ENCODE measurements around the gene RHO. TPM values are rescaled to one million over a fixed set of nuclear protein-coding genes. Genes with fewer than 3 reads are reported as not detected.
A peak's percentile ranks its signal among the peaks of the same experiment; 100 is the strongest.

The RHO gene
- total RNA-seq, 1 donor from 2014 or later = not detected

DNA sequence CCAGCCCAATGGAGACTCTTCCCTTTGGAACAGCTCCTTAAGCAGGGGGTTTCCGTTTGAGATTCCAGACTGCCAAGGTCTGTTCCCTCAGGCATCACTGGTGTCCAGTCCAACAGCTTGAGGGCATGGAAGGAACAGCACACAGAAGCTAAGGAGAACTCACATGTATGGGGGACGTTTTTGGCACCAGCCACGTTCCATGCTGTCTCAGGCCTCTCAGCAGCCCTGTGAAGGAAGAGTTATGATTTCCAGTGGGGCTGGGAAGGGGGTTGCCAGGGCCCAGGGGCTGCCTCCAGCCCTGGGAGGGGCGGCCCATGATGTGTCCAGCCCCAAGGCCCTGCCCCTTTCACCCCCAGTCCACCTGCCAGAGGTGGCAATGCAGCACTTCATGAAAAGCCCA lies 7.5 kb upstream of the RHO start:
- no peak for DNase-seq

DNA sequence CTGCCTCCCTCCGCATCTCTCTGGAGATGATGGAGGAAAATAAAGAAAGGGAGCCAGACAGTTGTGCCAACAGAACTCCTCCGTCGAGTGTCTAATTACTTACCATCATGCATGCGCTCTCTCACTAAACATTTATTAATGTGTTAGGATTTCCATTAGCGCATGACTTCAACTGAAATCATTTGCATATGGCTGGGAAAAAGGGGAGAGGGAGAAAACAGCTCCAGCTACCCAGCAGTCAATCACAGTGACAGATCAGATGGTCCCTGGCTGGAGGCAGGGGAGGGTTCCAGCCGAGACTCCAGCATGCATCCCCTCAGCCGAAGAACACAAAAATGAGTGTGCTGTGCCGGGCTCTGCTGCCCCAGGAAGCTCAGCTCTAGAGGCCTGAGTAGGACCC lies 6.8 kb upstream of the RHO start:
- no peak for DNase-seq

- DNase-seq = no peak
These were observed 5.5 kb upstream of the RHO start for GRCh38 chr3:129522953-129523352.

DNA sequence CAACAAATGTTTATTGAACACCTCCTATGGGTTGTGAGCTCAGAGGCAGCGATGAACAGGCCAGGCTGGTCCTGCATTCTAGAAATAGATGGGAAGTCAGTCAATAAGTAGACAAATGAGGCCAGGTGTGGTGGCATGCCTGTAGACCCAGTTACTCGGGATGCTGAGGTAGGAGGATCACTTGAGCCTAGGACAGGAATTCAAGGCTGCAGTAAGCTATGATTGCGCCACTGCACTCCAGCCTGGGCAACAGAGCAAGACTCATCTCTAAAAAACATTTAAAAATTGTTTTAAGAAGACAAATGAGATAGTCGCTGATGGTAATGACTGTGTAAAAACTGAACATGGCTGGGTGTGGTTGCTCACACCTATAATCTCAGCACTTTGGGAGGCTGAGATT lies 4.4 kb upstream of the RHO start:
- no peak for DNase-seq

DNA sequence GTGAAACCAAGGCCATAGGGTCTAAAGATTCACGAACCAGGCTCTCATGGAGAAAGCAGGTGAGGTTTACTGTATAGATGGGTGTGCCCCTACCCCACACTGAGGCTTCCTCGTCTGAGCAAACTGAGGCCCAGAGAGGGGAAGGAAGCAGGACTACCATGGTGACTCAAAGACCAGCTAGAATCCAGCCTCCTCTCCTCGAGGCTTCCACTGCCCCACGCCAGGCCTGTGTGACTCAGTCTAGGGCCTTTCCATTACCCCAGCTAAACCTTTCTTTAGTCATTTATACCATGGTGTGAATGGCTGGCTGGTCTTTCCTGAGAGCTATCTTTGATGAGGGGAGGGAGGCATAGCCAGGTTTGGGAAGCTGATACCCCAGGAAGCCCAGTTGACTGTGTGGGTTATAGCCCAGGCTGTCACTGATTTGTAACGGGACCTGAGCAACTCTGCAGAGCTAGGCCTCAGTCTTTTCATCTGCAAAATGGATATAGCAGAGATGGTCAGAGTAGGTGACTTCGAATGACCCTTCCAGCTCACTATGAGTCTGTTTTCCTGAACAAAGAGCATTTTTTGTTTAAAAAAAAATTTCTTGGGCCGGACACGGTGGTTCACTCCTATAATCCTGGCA lies 3.0 kb upstream of the RHO start:
- no peak for DNase-seq

- no peak for DNase-seq
These were observed 2.1 kb upstream of the RHO start for GRCh38 chr3:129526121-129526900.

- no peak for DNase-seq
These were observed 1.2 kb upstream of the RHO start for GRCh38 chr3:129527262-129527661.

- no peak for DNase-seq
These were observed 1.2 kb downstream of the RHO start for GRCh38 chr3:129529436-129530210.

- no peak for DNase-seq
These were observed 1.9 kb downstream of the RHO start for GRCh38 chr3:129530251-129530791.

- DNase-seq = no peak
These were observed 2.4 kb downstream of the RHO start for GRCh38 chr3:129530821-129531220.

DNA sequence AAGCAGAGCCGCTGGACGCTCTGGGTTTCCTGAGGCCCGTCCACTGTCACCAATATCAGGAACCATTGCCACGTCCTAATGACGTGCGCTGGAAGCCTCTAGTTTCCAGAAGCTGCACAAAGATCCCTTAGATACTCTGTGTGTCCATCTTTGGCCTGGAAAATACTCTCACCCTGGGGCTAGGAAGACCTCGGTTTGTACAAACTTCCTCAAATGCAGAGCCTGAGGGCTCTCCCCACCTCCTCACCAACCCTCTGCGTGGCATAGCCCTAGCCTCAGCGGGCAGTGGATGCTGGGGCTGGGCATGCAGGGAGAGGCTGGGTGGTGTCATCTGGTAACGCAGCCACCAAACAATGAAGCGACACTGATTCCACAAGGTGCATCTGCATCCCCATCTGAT lies 3.3 kb downstream of the RHO start:
- no peak for DNase-seq

- DNase-seq = no peak
These were observed 3.8 kb downstream of the RHO start for GRCh38 chr3:129532261-129532660.

DNA sequence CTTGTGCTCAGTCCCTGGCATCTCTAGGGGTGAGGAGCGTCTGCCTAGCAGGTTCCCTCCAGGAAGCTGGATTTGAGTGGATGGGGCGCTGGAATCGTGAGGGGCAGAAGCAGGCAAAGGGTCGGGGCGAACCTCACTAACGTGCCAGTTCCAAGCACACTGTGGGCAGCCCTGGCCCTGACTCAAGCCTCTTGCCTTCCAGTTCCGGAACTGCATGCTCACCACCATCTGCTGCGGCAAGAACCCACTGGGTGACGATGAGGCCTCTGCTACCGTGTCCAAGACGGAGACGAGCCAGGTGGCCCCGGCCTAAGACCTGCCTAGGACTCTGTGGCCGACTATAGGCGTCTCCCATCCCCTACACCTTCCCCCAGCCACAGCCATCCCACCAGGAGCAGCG lies 5.0 kb downstream of the RHO start:
- no peak for DNase-seq

DNA sequence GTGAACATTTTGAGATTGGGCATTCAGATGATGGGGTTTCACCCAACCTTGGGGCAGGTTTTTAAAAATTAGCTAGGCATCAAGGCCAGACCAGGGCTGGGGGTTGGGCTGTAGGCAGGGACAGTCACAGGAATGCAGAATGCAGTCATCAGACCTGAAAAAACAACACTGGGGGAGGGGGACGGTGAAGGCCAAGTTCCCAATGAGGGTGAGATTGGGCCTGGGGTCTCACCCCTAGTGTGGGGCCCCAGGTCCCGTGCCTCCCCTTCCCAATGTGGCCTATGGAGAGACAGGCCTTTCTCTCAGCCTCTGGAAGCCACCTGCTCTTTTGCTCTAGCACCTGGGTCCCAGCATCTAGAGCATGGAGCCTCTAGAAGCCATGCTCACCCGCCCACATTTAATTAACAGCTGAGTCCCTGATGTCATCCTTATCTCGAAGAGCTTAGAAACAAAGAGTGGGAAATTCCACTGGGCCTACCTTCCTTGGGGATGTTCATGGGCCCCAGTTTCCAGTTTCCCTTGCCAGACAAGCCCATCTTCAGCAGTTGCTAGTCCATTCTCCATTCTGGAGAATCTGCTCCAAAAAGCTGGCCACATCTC lies 6.1 kb downstream of the RHO start:
- no peak for DNase-seq

GRCh38 chr3:129535075-129535474 lies 6.6 kb downstream of the RHO start:
- no peak for DNase-seq

DNA sequence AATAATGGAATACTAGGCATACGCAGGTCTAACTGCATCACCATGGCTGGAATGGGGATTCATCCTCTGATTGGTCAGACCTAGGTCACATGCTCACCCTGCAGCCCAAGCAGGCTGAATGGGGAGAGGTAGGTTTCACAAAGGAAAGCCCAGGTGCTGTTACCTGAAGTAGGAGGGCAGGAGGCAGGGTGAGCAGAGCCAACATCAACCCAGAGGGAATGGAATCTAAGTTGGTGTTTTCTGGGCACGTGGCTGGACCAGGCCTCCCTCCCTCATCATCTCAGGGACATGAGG lies 7.9 kb downstream of the RHO start:
- DNase-seq = no peak

DNA sequence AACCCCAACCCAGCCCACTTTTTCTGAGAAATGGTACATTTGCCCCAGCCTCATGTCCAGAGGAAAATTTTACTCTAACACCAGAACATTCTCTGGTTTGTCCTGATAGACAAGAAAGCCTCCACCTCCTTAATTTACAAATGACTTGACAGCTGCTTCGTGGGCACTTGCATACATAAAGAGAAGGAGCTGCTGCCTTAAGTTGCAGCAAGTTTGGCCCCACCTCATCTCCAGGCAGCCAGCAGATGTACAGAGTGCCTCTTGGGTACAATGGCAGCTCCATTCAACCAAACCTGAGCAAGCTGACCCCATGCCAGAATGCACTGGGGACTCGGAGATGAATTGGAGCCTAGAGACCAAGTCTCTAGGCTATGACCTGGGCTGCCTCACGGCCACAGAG lies 8.4 kb downstream of the RHO start:
- DNase-seq = no peak

- DNase-seq = peak; percentile 29
These were observed 10.8 kb downstream of the RHO start for GRCh38 chr3:129539206-129539605.

GRCh38 chr3:129540776-129541516 lies 12.5 kb downstream of the RHO start:
- DNase-seq = no peak

GRCh38 chr3:129542747-129543146 lies 14.3 kb downstream of the RHO start:
- DNase-seq = no peak

- DNase-seq = no peak
These were observed 14.8 kb downstream of the RHO start, which contains the start of gene H1-8 for GRCh38 chr3:129543156-129543790. H1-8 (plus strand) TSS chr3:129543175; CDS start chr3:129543219, 44 bp downstream.

DNA sequence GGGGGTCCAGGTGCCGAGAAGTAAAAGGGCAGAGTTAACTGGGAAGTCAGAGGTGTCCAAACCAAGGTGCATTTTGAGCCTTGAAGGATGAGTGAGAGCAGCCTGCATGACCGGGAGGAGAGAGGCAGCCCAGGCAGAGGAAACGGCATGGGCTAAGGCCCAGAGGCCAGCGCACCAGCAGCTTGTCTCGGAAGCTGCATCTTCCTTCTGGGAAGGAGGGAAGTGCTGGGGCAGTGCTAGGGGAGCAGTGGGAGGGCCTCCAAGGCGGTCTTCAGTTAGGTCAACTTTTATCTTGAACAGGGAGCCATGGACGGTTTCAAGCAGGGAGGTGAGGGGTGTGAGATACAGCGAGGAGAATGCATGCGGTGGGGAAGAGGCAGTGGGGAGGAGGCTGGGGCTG lies 15.6 kb downstream of the RHO start:
- DNase-seq = no peak
